Amniotic epithelial cell (primary cell): ENCODE data around the gene AGXT.

Experiments
- DNase-seq: peaks from one replicate; pipeline ENCODE4 v3.0.0-alpha.2; 2010; ENCODE audit warnings: low read depth

AGXT gene

GRCh38 chr2:240899468-240899865 is 30.8 kb downstream of the AGXT start:
- no peak for DNase-seq

- no peak for DNase-seq
These were observed 31.7 kb downstream of the AGXT start for GRCh38 chr2:240900141-240900860.

- DNase-seq: no peak
These were observed 33.5 kb downstream of the AGXT start for GRCh38 chr2:240901986-240902614.

- no peak for DNase-seq
These were observed 34.0 kb downstream of the AGXT start for GRCh38 chr2:240902615-240903041.

GRCh38 chr2:240903191-240904060 is 34.8 kb downstream of the AGXT start:
- no peak for DNase-seq

- no peak for DNase-seq
These were observed 35.9 kb downstream of the AGXT start for GRCh38 chr2:240904216-240905175.

- DNase-seq: no peak
These were observed 36.7 kb downstream of the AGXT start for GRCh38 chr2:240905176-240905781.

- DNase-seq: no peak
These were observed 37.7 kb downstream of the AGXT start, which contains the start of gene CROCC2 for GRCh38 chr2:240906141-240906910. CROCC2 (plus strand) TSS chr2:240906336; CDS start chr2:240906514, 178 bp downstream.

- no peak for DNase-seq
These were observed 38.4 kb downstream of the AGXT start for GRCh38 chr2:240906911-240907590.

- no peak for DNase-seq
These were observed 40.8 kb downstream of the AGXT start for GRCh38 chr2:240909216-240909974.

GRCh38 chr2:240911641-240912265 is 43.1 kb downstream of the AGXT start:
- DNase-seq: peak; percentile 19

- no peak for DNase-seq
These were observed 44.5 kb downstream of the AGXT start for GRCh38 chr2:240912878-240913809.

- peak; percentile 16 for DNase-seq
These were observed 45.4 kb downstream of the AGXT start for GRCh38 chr2:240913810-240914644.

- DNase-seq: no peak
These were observed 46.3 kb downstream of the AGXT start for GRCh38 chr2:240914645-240915525.
